ENCODE data around the gene LRPAP1. TPM values are rescaled to one million over a fixed set of nuclear protein-coding genes. Genes with fewer than 3 reads are reported as not detected.
"Not testable (repeated sequence)": the region's sequence is repeated elsewhere in the genome, so short reads cannot be mapped to it uniquely, and the experiment has no call there.

Gene LRPAP1
- total and polyA plus RNA-seq, 2 donors (not counting 3 experiments of a cell fraction or from before 2014, with no cell fraction given): 90.1 to 170 TPM

DNA sequence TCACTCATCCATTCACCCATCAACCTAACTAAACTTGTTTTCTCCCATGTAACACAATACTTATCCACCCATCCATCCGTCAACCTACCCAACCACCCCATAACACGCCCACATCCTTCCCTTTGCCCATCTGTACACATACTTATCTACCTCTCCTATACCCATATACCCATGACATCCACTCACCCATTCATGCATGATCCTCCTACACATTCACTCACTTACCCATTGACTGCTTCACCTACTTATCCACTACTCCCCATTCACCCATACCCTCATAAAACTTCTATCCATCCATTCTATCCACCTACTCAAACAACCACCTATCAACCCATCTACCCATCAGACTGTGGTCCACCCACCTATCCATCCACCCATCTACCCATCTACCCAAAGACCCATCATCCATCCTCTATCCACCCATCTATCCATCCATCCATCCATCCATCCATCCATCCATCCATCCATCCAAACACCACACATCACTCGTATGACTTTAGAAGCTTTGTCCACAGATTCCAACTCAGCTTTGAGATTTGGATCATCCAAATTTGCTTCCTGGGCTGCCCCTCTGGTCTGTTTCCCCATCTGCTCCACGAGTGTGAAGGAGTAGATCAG lies 46.4 kb upstream of the LRPAP1 start:
- BruUV-seq (replicated peaks); POLR2A ChIA-PET; H3K9me1 ChIP-seq (replicated peaks; ENCODE audit: control insufficient read depth, extremely low read depth, insufficient read depth, low read length); H4K20me1 ChIP-seq (replicated peaks; ENCODE audit: control insufficient read depth, extremely low read depth, insufficient read depth, low read length); H3K4me1 ChIP-seq (ENCODE audit: control insufficient read depth, extremely low read depth, insufficient read depth, low read length); CTCF ChIA-PET; intact Hi-C loops (cut with micrococcal nuclease); dilution Hi-C loops (cut with MboI; ENCODE audit: extremely low pct_ligation_motif_present, low sequenced_read_pairs); H3K4me2 ChIP-seq (ENCODE audit: insufficient read depth, low read length); H3K4me3 ChIP-seq (replicated peaks in 1 of 3; ENCODE audit: insufficient read depth in 1 of 3, low read depth in 1 of 3, low read length in 3 of 3); H3K9ac ChIP-seq (replicated peaks; ENCODE audit: extremely low read depth, insufficient read depth, low read length); H3K27me3 ChIP-seq (ENCODE audit: control insufficient read depth in 2 of 2, insufficient read depth in 2 of 2, low read length in 2 of 2); H3K9me3 ChIP-seq (replicated peaks; ENCODE audit: control insufficient read depth, insufficient read depth, low read length); FAIRE-seq; H3K27ac ChIP-seq (ENCODE audit: insufficient read depth, low read depth, low read length); H2AFZ ChIP-seq (ENCODE audit: low read depth, low read length); H3K79me2 ChIP-seq (ENCODE audit: control insufficient read depth, insufficient read depth, low read length); H3K36me3 ChIP-seq (ENCODE audit: control insufficient read depth in 2 of 2, extremely low read depth in 1 of 2, insufficient read depth in 2 of 2, low read length in 2 of 2); DNase-seq (ENCODE audit: low read depth, low spot score): not testable (repeated sequence)

GRCh38 chr4:3578052-3578451 lies 45.8 kb upstream of the LRPAP1 start:
- DNase-seq (ENCODE audit: low read depth, low spot score); POLR2A ChIA-PET; BruUV-seq (replicated peaks); H2AFZ ChIP-seq (ENCODE audit: low read depth, low read length); H3K9me1 ChIP-seq (replicated peaks; ENCODE audit: control insufficient read depth, extremely low read depth, insufficient read depth, low read length); H3K27me3 ChIP-seq (ENCODE audit: control insufficient read depth in 2 of 2, insufficient read depth in 2 of 2, low read length in 2 of 2); CTCF ChIA-PET; FAIRE-seq; H3K4me3 ChIP-seq (replicated peaks in 1 of 3; ENCODE audit: insufficient read depth in 1 of 3, low read depth in 1 of 3, low read length in 3 of 3); H3K36me3 ChIP-seq (ENCODE audit: control insufficient read depth in 2 of 2, extremely low read depth in 1 of 2, insufficient read depth in 2 of 2, low read length in 2 of 2); intact Hi-C loops (cut with micrococcal nuclease); H3K9me3 ChIP-seq (replicated peaks; ENCODE audit: control insufficient read depth, insufficient read depth, low read length); H3K79me2 ChIP-seq (ENCODE audit: control insufficient read depth, insufficient read depth, low read length); H3K27ac ChIP-seq (ENCODE audit: insufficient read depth, low read depth, low read length); H3K9ac ChIP-seq (replicated peaks; ENCODE audit: extremely low read depth, insufficient read depth, low read length); dilution Hi-C loops (cut with MboI; ENCODE audit: extremely low pct_ligation_motif_present, low sequenced_read_pairs); H3K4me2 ChIP-seq (ENCODE audit: insufficient read depth, low read length); H4K20me1 ChIP-seq (replicated peaks; ENCODE audit: control insufficient read depth, extremely low read depth, insufficient read depth, low read length); H3K4me1 ChIP-seq (ENCODE audit: control insufficient read depth, extremely low read depth, insufficient read depth, low read length): not testable (repeated sequence)

GRCh38 chr4:3577208-3577892 lies 45.1 kb upstream of the LRPAP1 start:
- H3K4me2 ChIP-seq (ENCODE audit: insufficient read depth, low read length); CTCF ChIA-PET; H2AFZ ChIP-seq (ENCODE audit: low read depth, low read length); POLR2A ChIA-PET; H3K9me1 ChIP-seq (replicated peaks; ENCODE audit: control insufficient read depth, extremely low read depth, insufficient read depth, low read length); H3K79me2 ChIP-seq (ENCODE audit: control insufficient read depth, insufficient read depth, low read length); H3K27ac ChIP-seq (ENCODE audit: insufficient read depth, low read depth, low read length); DNase-seq (ENCODE audit: low read depth, low spot score); H4K20me1 ChIP-seq (replicated peaks; ENCODE audit: control insufficient read depth, extremely low read depth, insufficient read depth, low read length); H3K36me3 ChIP-seq (ENCODE audit: control insufficient read depth in 2 of 2, extremely low read depth in 1 of 2, insufficient read depth in 2 of 2, low read length in 2 of 2); H3K9ac ChIP-seq (replicated peaks; ENCODE audit: extremely low read depth, insufficient read depth, low read length); FAIRE-seq; dilution Hi-C loops (cut with MboI; ENCODE audit: extremely low pct_ligation_motif_present, low sequenced_read_pairs); H3K4me3 ChIP-seq (replicated peaks in 1 of 3; ENCODE audit: insufficient read depth in 1 of 3, low read depth in 1 of 3, low read length in 3 of 3); H3K4me1 ChIP-seq (ENCODE audit: control insufficient read depth, extremely low read depth, insufficient read depth, low read length); H3K27me3 ChIP-seq (ENCODE audit: control insufficient read depth in 2 of 2, insufficient read depth in 2 of 2, low read length in 2 of 2); BruUV-seq (replicated peaks); H3K9me3 ChIP-seq (replicated peaks; ENCODE audit: control insufficient read depth, insufficient read depth, low read length); intact Hi-C loops (cut with micrococcal nuclease): not testable (repeated sequence)

DNA sequence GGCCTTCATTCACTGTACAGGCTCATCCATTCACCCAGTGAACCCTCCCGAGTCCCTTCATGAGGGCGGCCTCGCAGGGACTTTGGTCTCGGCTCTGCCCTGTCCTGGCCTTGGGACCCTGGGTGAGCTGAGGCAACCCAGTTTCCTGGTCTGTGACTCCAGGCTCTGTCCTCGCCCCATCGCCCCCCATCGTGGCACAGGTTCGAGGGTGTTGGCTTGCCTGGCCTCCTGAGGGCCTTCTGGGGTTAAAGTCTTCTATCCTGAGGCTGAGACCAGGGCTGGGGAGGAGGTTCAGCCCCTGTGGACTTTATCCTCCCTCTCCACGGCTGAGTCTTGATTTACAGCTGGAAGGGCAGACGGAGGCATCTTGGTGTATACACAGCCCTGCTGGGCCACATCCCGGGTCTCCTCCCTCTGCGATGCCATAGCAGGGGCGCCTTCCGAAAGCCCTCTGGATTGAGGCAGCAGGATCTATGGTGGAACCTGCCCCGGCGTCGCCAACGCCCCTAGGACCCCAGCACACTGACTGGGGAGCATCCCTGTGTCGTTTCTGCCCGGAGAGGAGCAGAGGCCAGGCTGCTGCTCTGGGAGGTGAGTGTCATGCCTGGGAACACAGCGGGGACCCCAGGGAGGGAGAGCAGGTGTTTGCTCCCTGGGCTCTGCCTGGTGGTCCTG lies 44.4 kb upstream of the LRPAP1 start:
- POLR2A ChIA-PET; H3K36me3 ChIP-seq (ENCODE audit: control insufficient read depth in 2 of 2, extremely low read depth in 1 of 2, insufficient read depth in 2 of 2, low read length in 2 of 2); DNase-seq (ENCODE audit: low read depth, low spot score); H3K79me2 ChIP-seq (ENCODE audit: control insufficient read depth, insufficient read depth, low read length); H3K4me1 ChIP-seq (ENCODE audit: control insufficient read depth, extremely low read depth, insufficient read depth, low read length); intact Hi-C loops (cut with micrococcal nuclease); dilution Hi-C loops (cut with MboI; ENCODE audit: extremely low pct_ligation_motif_present, low sequenced_read_pairs); H2AFZ ChIP-seq (ENCODE audit: low read depth, low read length); H3K9me3 ChIP-seq (replicated peaks; ENCODE audit: control insufficient read depth, insufficient read depth, low read length); BruUV-seq (replicated peaks); FAIRE-seq; CTCF ChIA-PET; H3K27ac ChIP-seq (ENCODE audit: insufficient read depth, low read depth, low read length); H3K4me2 ChIP-seq (ENCODE audit: insufficient read depth, low read length); H3K9ac ChIP-seq (replicated peaks; ENCODE audit: extremely low read depth, insufficient read depth, low read length); H4K20me1 ChIP-seq (replicated peaks; ENCODE audit: control insufficient read depth, extremely low read depth, insufficient read depth, low read length); H3K27me3 ChIP-seq (ENCODE audit: control insufficient read depth in 2 of 2, insufficient read depth in 2 of 2, low read length in 2 of 2); H3K4me3 ChIP-seq (replicated peaks in 1 of 3; ENCODE audit: insufficient read depth in 1 of 3, low read depth in 1 of 3, low read length in 3 of 3); H3K9me1 ChIP-seq (replicated peaks; ENCODE audit: control insufficient read depth, extremely low read depth, insufficient read depth, low read length): not testable (repeated sequence)
